VCaP (cell line): ENCODE measurements around the gene CFAP73.

ENCODE experiments used
- H3K27ac ChIP-seq: fragments of 450-650 bp; 2 replicates; pipeline ENCODE4 v1.5.1; 2017
- CTCF ChIP-seq: fragments of 450-650 bp; conservative IDR thresholded peaks from 2 replicates; pipeline ENCODE4 v1.5.1; 2017; ENCODE audit warnings: mild to moderate bottlenecking, moderate library complexity

The CFAP73 gene

GRCh38 chr12:113181975-113182374, 32.5 kb downstream of the CFAP73 start:
- no peak for TF ChIP-seq CTCF
- no peak overlapping the region for H3K27ac ChIP-seq

- no peak for TF ChIP-seq CTCF
- H3K27ac ChIP-seq = no peak overlapping the region
Observed at GRCh38 chr12:113183030-113183589, 33.6 kb downstream of the CFAP73 start.

GRCh38 chr12:113184098-113184899, 34.8 kb downstream of the CFAP73 start:
- no peak for TF ChIP-seq CTCF
- peak overlapping the region; percentile 97 for H3K27ac ChIP-seq

DNA sequence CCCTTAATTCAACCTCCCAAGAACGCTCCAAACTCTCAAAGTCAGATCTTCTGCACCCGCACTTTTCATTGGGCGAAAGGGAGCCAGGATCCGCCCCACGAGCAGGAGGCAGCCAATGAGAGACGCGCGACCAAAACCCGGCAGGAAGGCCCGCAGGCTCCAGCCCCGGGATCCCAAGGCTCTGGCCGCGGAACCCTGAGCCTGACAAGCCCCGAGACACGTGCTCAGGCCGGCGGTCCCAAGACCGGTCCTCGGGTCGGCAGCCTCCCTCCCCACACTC, 35.3 kb downstream of the CFAP73 start:
- no peak for TF ChIP-seq CTCF
- peak overlapping the region; percentile 97 for H3K27ac ChIP-seq

- H3K27ac ChIP-seq = peak within 1 kb of the TSS; percentile 97
- TF ChIP-seq CTCF = no peak
Observed at GRCh38 chr12:113185180-113186032, 35.9 kb downstream of the CFAP73 start, which contains the start of the genes DDX54 and RITA1. Gene DDX54 (minus strand): TSS chr12:113185478. CDS start chr12:113185451, 27 bp downstream. Gene RITA1 (plus strand): TSS chr12:113185721. CDS start chr12:113186747, 1,026 bp downstream.

- H3K27ac ChIP-seq = peak overlapping the region; percentile 97
- no peak for TF ChIP-seq CTCF
Observed at GRCh38 chr12:113186033-113186365, 36.5 kb downstream of the CFAP73 start.

- H3K27ac ChIP-seq = peak overlapping the region; percentile 97
Observed at GRCh38 chr12:113186666-113187325, 37.3 kb downstream of the CFAP73 start.

More at GRCh38 chr12:113186666-113187325, 37.3 kb downstream of the CFAP73 start:
- no peak for TF ChIP-seq CTCF
